GM19468 (cell line): ENCODE data around the gene MBNL2.

Experiments
- ATAC-seq: cut with Tn5 transposase; IDR thresholded peaks from one replicate; pipeline ENCODE4 v1.9.1; 2021; ENCODE audit warnings: mild to moderate bottlenecking, moderate library complexity, moderate number of reproducible peaks; ENCODE audit not compliant: unreplicated experiment; ENCODE audit errors: extremely low read depth

Gene MBNL2

GRCh38 chr13:97231118-97231828 lies 9.1 kb downstream of the MBNL2 start:
- no peak for ATAC-seq

- no peak for ATAC-seq
Measured at GRCh38 chr13:97231829-97232196, 9.7 kb downstream of the MBNL2 start.

GRCh38 chr13:97233499-97233898 lies 11.4 kb downstream of the MBNL2 start:
- ATAC-seq: no peak

- ATAC-seq: no peak
Measured at GRCh38 chr13:97234236-97234635, 12.1 kb downstream of the MBNL2 start.

- ATAC-seq: no peak
Measured at GRCh38 chr13:97234742-97235141, 12.6 kb downstream of the MBNL2 start.

GRCh38 chr13:97235549-97236231 lies 13.6 kb downstream of the MBNL2 start:
- no peak for ATAC-seq

GRCh38 chr13:97237388-97237787 lies 15.3 kb downstream of the MBNL2 start:
- ATAC-seq: no peak

GRCh38 chr13:97238432-97238831 lies 16.3 kb downstream of the MBNL2 start:
- ATAC-seq: no peak

- ATAC-seq: no peak
Measured at GRCh38 chr13:97238883-97239282, 16.8 kb downstream of the MBNL2 start.

- ATAC-seq: no peak
Measured at GRCh38 chr13:97239306-97239705, 17.2 kb downstream of the MBNL2 start.

GRCh38 chr13:97239943-97240787 lies 18.0 kb downstream of the MBNL2 start:
- no peak for ATAC-seq

GRCh38 chr13:97240788-97241734 lies 18.9 kb downstream of the MBNL2 start:
- ATAC-seq: no peak

GRCh38 chr13:97241761-97242160 lies 19.6 kb downstream of the MBNL2 start:
- ATAC-seq: no peak

- ATAC-seq: no peak
Measured at GRCh38 chr13:97242755-97243497, 20.8 kb downstream of the MBNL2 start.

- no peak for ATAC-seq
Measured at GRCh38 chr13:97243915-97244781, 22.0 kb downstream of the MBNL2 start.

GRCh38 chr13:97245011-97245410 lies 22.9 kb downstream of the MBNL2 start:
- no peak for ATAC-seq

GRCh38 chr13:97246596-97247158 lies 24.5 kb downstream of the MBNL2 start:
- no peak for ATAC-seq

- no peak for ATAC-seq
Measured at GRCh38 chr13:97248243-97248642, 26.1 kb downstream of the MBNL2 start.
